Measurements from ENCODE around the gene TMEM117. TPM values are rescaled to one million over a fixed set of nuclear protein-coding genes. Genes with fewer than 3 reads are reported as not detected.
A peak's percentile ranks its signal among the peaks of the same experiment; 100 is the strongest.

The TMEM117 gene
- total and polyA plus RNA-seq, 12 donors = 4.0 to 8.5 (median 7.1) TPM

DNA sequence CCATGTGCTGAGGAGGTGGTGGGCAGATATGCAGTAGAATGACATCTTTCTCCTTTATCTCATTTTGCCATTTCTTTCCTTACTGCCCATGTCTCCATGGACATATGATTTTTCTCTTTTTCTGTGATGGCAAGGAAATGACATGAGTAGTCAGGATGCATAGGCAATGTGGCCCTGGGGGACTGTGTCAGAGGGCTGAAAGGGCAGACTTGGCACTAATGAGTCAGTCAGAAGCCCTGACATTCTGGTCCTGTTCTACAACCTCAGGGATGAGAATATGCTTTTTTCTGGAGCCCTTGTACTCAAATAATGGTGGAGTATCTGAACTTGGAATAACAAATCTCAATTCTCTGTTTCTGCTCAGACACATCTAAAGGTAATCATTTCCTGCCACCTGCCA, 167.8 kb downstream of the TMEM117 start:
- DNase-seq = no peak
- no peaks in the 10 kb centered on the region for H3K4me1 ChIP-seq

DNA sequence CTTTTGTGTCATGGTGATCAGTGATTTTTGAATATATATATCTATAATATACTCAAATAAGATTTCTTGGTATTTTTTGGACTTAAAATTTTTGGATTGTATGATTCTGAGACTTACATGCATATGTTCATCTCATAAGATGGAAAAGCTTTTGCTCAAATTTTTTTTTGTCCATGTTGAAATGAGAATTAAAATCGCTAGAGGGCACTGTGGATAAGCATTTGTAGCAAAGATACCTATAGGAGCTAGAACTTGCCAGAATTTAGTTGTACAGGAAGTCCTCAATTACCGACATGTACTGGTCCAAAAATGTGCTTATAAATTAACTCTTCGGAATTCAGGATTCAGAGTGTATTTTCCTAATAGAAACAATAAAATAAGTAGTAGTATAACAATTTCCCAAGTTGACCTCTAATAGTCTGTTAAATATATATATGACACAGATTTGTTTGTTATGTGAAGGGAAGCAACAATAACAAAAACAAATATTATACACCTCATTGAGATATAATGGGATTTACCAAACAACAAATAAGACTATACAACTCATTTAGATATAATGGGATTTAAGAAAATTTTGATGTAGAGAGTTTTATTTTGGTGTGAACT, 179.6 kb downstream of the TMEM117 start:
- Histone ChIP-seq H3K36me3 (no peaks in the 10 kb centered on the region), H3K9me3 (no peaks in the 10 kb centered on the region), H3K4me3 (no peak overlapping the region), H3K27ac (no peak overlapping the region), H3K27me3 (no peaks in the 10 kb centered on the region), H3K4me1 (peaks cover 0 to 10% (median 0%) of the 10 kb centered on the region in 9 donors)
- no peak for DNase-seq
- peak; percentile 29 to 77 (median 65) for TF ChIP-seq CTCF (IDR thresholded peaks at IDR 0.05)
- ATAC-seq = peak in 3 of 8 donors; percentile 54 to 61 (median 55)
- 1 to 5% methylated on average over 3 of the region's 3 CpGs for WGBS, 2 donors
- intact Hi-C loops (cut with DNase I) = loop anchor here in 9 of 10 donors (2.0 to 10.0 kb wide), 4 partner anchors 909 to 917 kb away; no protein-coding TSS in a partner anchor

More for the DNA sequence above, 167.8 kb downstream of the TMEM117 start:
- intact Hi-C loops (cut with DNase I) = no loop called here
- H3K36me3 ChIP-seq = peaks cover 0 to 11% (median 0%) of the 10 kb centered on the region in 9 donors
- no peak overlapping the region for H3K27ac ChIP-seq
- no peak overlapping the region for H3K4me3 ChIP-seq
- no peaks in the 10 kb centered on the region for H3K27me3 ChIP-seq
- H3K9me3 ChIP-seq = peaks cover 0 to 17% (median 7%) of the 10 kb centered on the region in 11 donors
- ATAC-seq = no peak
- no peak for TF ChIP-seq CTCF (IDR thresholded peaks at IDR 0.05)

- H3K9me3 ChIP-seq = no peaks in the 10 kb centered on the region
- H3K27me3 ChIP-seq = no peaks in the 10 kb centered on the region
- no peak overlapping the region for H3K4me3 ChIP-seq
- no peak for TF ChIP-seq CTCF (IDR thresholded peaks at IDR 0.05)
- peaks cover 0 to 10% (median 0%) of the 10 kb centered on the region in 9 donors for H3K4me1 ChIP-seq
- ATAC-seq (no peak), DNase-seq (no peak)
- intact Hi-C loops (cut with DNase I) = loop anchor here in 8 of 10 donors (5.0 to 10.0 kb wide), 3 partner anchors 908 to 915 kb away; no protein-coding TSS in a partner anchor
- no peak overlapping the region for H3K27ac ChIP-seq
- H3K36me3 ChIP-seq = no peaks in the 10 kb centered on the region
These were observed 181.3 kb downstream of the TMEM117 start for GRCh38 chr12:44017216-44017615.

- ATAC-seq = no peak
- no peak overlapping the region for H3K27ac ChIP-seq
- TF ChIP-seq CTCF (IDR thresholded peaks at IDR 0.05) = no peak
- DNase-seq = no peak
- H3K36me3 ChIP-seq = no peaks in the 10 kb centered on the region
- peaks cover 0 to 6% (median 0%) of the 10 kb centered on the region in 11 donors for H3K9me3 ChIP-seq
- no peaks in the 10 kb centered on the region for H3K27me3 ChIP-seq
- H3K4me3 ChIP-seq = no peak overlapping the region
- peaks cover 0 to 10% (median 0%) of the 10 kb centered on the region in 9 donors for H3K4me1 ChIP-seq
- WGBS, 2 donors = 71 to 90% methylated on average over 2 of the region's 2 CpGs
- intact Hi-C loops (cut with DNase I) = loop anchor here in 8 of 10 donors (5.0 to 10.0 kb wide), 3 partner anchors 906 to 913 kb away; no protein-coding TSS in a partner anchor
These were observed 183.2 kb downstream of the TMEM117 start for GRCh38 chr12:44019118-44019517.

Measured in heart right ventricle (tissue), 16 donors.